NCI-H526 treated with DMSO at 0.1 percent for 48 hours (cell line): ENCODE results near the gene FAAH.

Source experiments
- DNase-seq: peaks from one replicate; lab custom pipeline; 2025; lab: John Stamatoyannopoulos, UW

The FAAH gene

GRCh38 chr1:46401154-46401913, 7.2 kb downstream of the FAAH start:
- DNase-seq, result no peak

- DNase-seq, result peak; percentile 39
These were observed 8.0 kb downstream of the FAAH start for GRCh38 chr1:46401964-46402626.

GRCh38 chr1:46403916-46404315, 9.8 kb downstream of the FAAH start:
- DNase-seq, result no peak

GRCh38 chr1:46404482-46405196, 10.5 kb downstream of the FAAH start:
- no peak for DNase-seq

- no peak for DNase-seq
These were observed 11.1 kb downstream of the FAAH start for GRCh38 chr1:46405197-46405555.

GRCh38 chr1:46405724-46406123, 11.6 kb downstream of the FAAH start:
- DNase-seq, result no peak

- no peak for DNase-seq
These were observed 12.9 kb downstream of the FAAH start for GRCh38 chr1:46406881-46407608.

GRCh38 chr1:46407636-46408035, 13.5 kb downstream of the FAAH start:
- no peak for DNase-seq

GRCh38 chr1:46408356-46409062, 14.4 kb downstream of the FAAH start:
- no peak for DNase-seq

GRCh38 chr1:46409063-46409372, 14.9 kb downstream of the FAAH start:
- no peak for DNase-seq

GRCh38 chr1:46410156-46411009, 16.3 kb downstream of the FAAH start:
- DNase-seq, result no peak

GRCh38 chr1:46411010-46411405, 16.9 kb downstream of the FAAH start:
- no peak for DNase-seq

GRCh38 chr1:46411601-46412341, 17.7 kb downstream of the FAAH start:
- no peak for DNase-seq

- DNase-seq, result no peak
These were observed 18.9 kb downstream of the FAAH start for GRCh38 chr1:46412893-46413595.

GRCh38 chr1:46413596-46413985, 19.5 kb downstream of the FAAH start:
- no peak for DNase-seq

GRCh38 chr1:46415514-46415913, 21.4 kb downstream of the FAAH start:
- no peak for DNase-seq

- no peak for DNase-seq
These were observed 24.9 kb downstream of the FAAH start for GRCh38 chr1:46418976-46419375.

GRCh38 chr1:46420533-46420915, 26.4 kb downstream of the FAAH start:
- DNase-seq, result no peak

- no peak for DNase-seq
These were observed 27.6 kb downstream of the FAAH start for GRCh38 chr1:46421739-46422138.
